SK-N-SH (cell line): ENCODE data around the gene GLB1L3.

Experiments
- CHD2 ChIP-seq: fragments of 150-350 bp; IDR thresholded peaks from 2 replicates; pipeline ENCODE4 v1.6.1; 2018; ENCODE audit warnings: low read length; ENCODE audit not compliant: partially characterized antibody
- CTCF ChIP-seq: fragments of 200-600 bp; sonication (generic); IDR thresholded peaks from 2 replicates; pipeline ENCODE4 v1.6.1; 2017; ENCODE audit warnings: antibody characterized with exemption, mild to moderate bottlenecking, moderate library complexity
- EP300 ChIP-seq, 2 experiments: IDR thresholded peaks; 2 replicates each; pipeline versions ENCODE4 v1.4.0 to v1.6.1; 2012; ENCODE audit warnings: borderline replicate concordance in 1 of 2, low read depth in 1 of 2, low read length in 1 of 2
- FOSL2 ChIP-seq: IDR thresholded peaks from 2 replicates; pipeline ENCODE4 v1.4.0; 2012; ENCODE audit warnings: low read depth, mild to moderate bottlenecking, moderate library complexity, borderline replicate concordance
- FOXM1 ChIP-seq: IDR thresholded peaks from 2 replicates; pipeline ENCODE4 v1.4.0; 2012; ENCODE audit warnings: low read depth, mild to moderate bottlenecking
- MAX ChIP-seq: IDR thresholded peaks from 2 replicates; pipeline ENCODE4 v1.4.0; 2012; ENCODE audit warnings: low read depth
- POLR2AphosphoS5 ChIP-seq: IDR thresholded peaks from 2 replicates; pipeline ENCODE4 v1.6.1; 2012; ENCODE audit warnings: low read depth, low read length
- SMC3 ChIP-seq: IDR thresholded peaks from 2 replicates; pipeline ENCODE4 v1.6.1; 2012; ENCODE audit warnings: low read depth, low read length, improper control_type of control experiment
- TAF1 ChIP-seq: IDR thresholded peaks from 2 replicates; pipeline ENCODE4 v1.6.1; 2012; ENCODE audit warnings: low read depth, mild to moderate bottlenecking, low read length, moderate library complexity, borderline replicate concordance

GRCh38 chr11:134264966-134265764, 11.0 kb upstream of the GLB1L3 start:
- TF ChIP-seq SMC3 (no peak), FOXM1 (no peak), MAX (no peak), CTCF (no peak), POLR2AphosphoS5 (no peak), CHD2 (no peak), TAF1 (no peak), FOSL2 (no peak), EP300 (IDR thresholded peaks at IDR 0.05; ENCODE audit: borderline replicate concordance in 1 of 2, low read depth in 1 of 2, low read length in 1 of 2) (no peak)
